IPS-18a (cell line): ENCODE data around the gene DUSP28.

Experiments used
- H3K27ac ChIP-seq: one replicate; pipeline ENCODE4 v1.5.1; 2013; ENCODE audit warnings: low read length
- H3K27me3 ChIP-seq: one replicate; pipeline ENCODE4 v1.6.1; 2013; ENCODE audit warnings: mild to moderate bottlenecking, low read length; ENCODE audit not compliant: control insufficient read depth, insufficient read depth
- H3K36me3 ChIP-seq: one replicate; pipeline ENCODE4 v1.6.1; 2013; ENCODE audit warnings: low read depth, low read length; ENCODE audit not compliant: control insufficient read depth
- H3K4me1 ChIP-seq: one replicate; pipeline ENCODE4 v1.6.1; 2013; ENCODE audit warnings: low read depth, low read length; ENCODE audit not compliant: control insufficient read depth
- H3K4me3 ChIP-seq: one replicate; pipeline ENCODE4 v1.5.1; 2013; ENCODE audit warnings: low read length
- H3K9ac ChIP-seq: one replicate; pipeline ENCODE4 v1.6.1; 2013; ENCODE audit warnings: mild to moderate bottlenecking, low read length, moderate library complexity
- H3K9me3 ChIP-seq: one replicate; pipeline ENCODE4 v1.6.1; 2013; ENCODE audit warnings: low read depth, low read length; ENCODE audit not compliant: control insufficient read depth

DUSP28 gene

GRCh38 chr2:240601831-240602160, 41.6 kb downstream of the DUSP28 start:
- no peak overlapping the region for H3K9ac ChIP-seq
- no peaks in the 10 kb centered on the region for H3K27me3 ChIP-seq
- H3K9me3 ChIP-seq: no peaks in the 10 kb centered on the region
- no peaks in the 10 kb centered on the region for H3K4me1 ChIP-seq
- peaks cover 4% of the 10 kb centered on the region for H3K36me3 ChIP-seq
- no peak overlapping the region for H3K27ac ChIP-seq
- H3K4me3 ChIP-seq: no peak overlapping the region

DNA sequence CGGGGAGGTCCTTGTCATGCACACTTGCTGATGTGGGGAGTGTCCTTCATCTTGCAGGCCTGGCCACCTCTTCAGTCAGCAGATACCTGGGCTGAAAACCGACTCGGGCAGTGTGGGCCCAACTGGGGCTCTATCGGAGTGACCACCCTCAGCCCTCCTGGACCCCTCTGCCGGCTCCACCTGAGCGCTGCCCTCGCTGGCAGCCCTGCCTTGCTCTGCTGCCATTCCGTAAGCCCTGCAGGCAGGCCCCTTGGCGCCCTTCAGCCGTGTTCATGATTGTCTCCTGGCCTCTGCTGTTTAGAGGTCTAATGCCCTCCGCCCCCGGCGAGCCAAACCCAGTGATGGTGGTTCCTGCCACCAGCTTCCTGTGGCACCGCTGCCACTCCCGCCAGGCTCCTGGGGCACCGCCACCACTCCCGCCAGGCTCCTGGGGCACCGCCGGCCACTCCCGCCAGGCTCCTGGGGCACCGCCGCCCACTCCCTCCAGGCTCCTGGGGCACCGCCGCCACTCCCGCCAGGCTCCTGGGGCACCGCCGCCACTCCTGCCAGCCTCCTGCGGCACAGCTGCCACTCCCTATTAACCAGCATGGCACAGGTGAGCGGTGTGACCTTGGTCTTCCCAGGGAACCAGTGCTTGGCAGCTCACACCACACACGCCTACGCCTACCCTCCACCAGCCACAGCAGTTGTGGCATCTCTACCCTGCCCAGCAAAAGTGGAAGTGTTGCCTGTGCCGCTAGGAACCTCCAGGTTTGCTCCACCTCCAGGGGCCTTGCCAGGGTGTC, 42.3 kb downstream of the DUSP28 start:
- Histone ChIP-seq H3K4me1 (no peaks in the 10 kb centered on the region), H3K9me3 (no peaks in the 10 kb centered on the region), H3K36me3 (peaks cover 4% of the 10 kb centered on the region), H3K27me3 (no peaks in the 10 kb centered on the region), H3K27ac (no peak overlapping the region), H3K9ac (no peak overlapping the region), H3K4me3 (no peak overlapping the region)

DNA sequence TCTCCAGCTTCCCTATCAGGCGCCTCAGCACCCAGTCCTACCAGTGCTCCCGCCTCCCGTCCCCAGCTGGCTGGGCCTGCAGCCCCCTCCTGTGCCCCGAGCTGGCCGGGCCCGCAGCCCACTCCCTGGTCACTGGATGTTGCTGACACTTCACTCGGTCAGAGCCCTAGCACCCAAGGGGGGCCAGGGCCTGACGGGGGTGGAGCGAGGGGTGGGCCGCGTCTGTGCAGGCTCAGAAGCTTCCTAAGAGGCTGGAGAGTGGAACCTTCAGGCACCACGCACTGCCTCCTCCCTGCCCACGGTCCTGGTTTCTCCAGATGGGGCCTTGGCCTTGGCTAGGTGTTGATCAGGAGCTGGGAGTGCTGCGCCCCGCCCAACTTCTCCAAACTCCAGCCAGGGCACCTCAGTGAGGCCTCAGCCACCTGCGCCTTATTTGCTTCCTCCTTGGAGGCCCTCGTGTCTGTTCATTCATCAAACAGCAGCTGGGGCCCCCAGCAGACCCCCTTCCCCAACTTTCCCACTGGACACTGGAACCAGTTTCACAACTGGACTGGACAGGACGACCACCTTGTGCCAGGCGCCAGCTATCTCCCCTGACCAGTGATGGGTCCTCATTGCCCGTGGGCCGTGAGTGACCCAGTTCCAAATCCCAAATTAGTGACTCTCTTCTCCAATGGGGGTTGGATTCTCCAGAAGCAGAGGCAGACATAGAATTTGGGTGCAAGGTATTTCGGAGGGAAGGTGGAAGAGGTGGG, 43.1 kb downstream of the DUSP28 start:
- H3K36me3 ChIP-seq: no peaks in the 10 kb centered on the region
- H3K9me3 ChIP-seq: no peaks in the 10 kb centered on the region
- H3K9ac ChIP-seq: no peak overlapping the region
- H3K27me3 ChIP-seq: no peaks in the 10 kb centered on the region
- no peak overlapping the region for H3K27ac ChIP-seq
- no peaks in the 10 kb centered on the region for H3K4me1 ChIP-seq
- no peak overlapping the region for H3K4me3 ChIP-seq

DNA sequence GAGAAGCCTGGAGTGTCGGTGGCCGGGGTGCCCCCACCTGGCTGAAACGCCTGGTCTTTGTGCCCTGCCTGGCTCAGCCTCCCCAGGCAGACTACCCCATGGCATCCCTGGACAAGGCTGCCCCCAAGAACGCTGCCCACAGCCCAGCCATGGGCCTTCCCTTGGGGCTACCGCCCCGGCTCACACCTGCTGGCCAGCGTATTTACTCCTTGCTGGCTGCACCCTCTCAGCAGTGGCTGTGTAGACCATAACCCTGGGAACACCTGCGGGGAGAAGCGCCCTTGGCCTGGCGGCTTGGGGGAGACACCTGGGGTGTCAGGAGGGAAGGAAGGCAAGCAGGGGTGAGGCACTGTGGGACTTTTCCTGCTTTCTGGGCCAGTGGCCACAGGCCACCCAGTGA, 43.7 kb downstream of the DUSP28 start:
- H3K36me3 ChIP-seq: no peaks in the 10 kb centered on the region
- no peak overlapping the region for H3K27ac ChIP-seq
- H3K4me1 ChIP-seq: no peaks in the 10 kb centered on the region
- no peak overlapping the region for H3K4me3 ChIP-seq
- no peaks in the 10 kb centered on the region for H3K9me3 ChIP-seq
- no peak overlapping the region for H3K9ac ChIP-seq
- no peaks in the 10 kb centered on the region for H3K27me3 ChIP-seq

- H3K36me3 ChIP-seq: no peaks in the 10 kb centered on the region
- H3K27me3 ChIP-seq: no peaks in the 10 kb centered on the region
- H3K4me1 ChIP-seq: no peaks in the 10 kb centered on the region
- no peak overlapping the region for H3K9ac ChIP-seq
- H3K27ac ChIP-seq: no peak overlapping the region
- no peaks in the 10 kb centered on the region for H3K9me3 ChIP-seq
- no peak overlapping the region for H3K4me3 ChIP-seq
These were observed 44.3 kb downstream of the DUSP28 start for GRCh38 chr2:240604291-240604938.

GRCh38 chr2:240604939-240605716, 45.0 kb downstream of the DUSP28 start:
- Histone ChIP-seq H3K4me1 (no peaks in the 10 kb centered on the region), H3K27ac (no peak overlapping the region), H3K36me3 (no peaks in the 10 kb centered on the region), H3K9me3 (no peaks in the 10 kb centered on the region), H3K9ac (no peak overlapping the region), H3K4me3 (no peak overlapping the region), H3K27me3 (no peaks in the 10 kb centered on the region)

DNA sequence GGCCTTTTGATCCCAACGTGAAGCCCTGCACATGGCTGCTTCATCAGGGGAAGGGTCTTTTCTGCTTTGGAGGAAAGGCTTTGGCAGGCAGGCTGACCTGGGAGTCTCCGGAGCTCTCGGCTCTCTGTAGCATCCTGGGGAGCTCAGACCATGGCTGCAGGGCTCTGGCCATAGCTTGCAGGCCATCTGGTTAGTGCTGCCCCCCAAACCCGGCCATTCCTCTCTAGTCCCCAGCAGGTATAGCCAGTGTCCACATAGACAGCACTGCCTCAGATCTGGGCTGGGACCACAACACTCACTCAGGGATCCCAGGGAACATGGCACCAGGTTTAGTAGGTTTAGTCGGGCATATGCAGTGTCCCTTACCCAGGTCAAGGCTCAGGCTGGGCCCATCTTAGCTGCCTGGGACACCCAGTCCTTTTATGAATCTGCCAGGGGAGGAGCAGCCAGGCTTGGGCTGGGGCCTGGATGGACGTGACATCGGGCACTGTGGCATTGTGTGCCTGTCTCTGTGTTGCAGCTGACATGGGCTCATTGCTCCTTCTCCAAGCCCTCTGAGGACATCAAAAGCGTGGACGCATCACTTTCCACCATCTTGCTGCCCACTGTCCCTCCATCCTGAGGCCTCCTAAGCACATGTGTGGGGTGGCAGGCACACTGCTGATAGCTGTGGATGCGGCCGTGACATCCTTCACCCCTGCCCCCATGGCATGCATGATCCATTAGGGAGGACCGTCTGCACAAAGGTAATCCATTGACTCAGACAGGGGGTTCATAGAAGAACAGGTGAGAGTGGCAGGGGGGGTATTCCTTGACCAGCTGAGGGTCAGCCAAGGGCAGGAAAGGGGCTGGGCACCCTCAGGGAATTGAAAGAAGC, 45.9 kb downstream of the DUSP28 start:
- Histone ChIP-seq H3K27me3 (no peaks in the 10 kb centered on the region), H3K9ac (no peak overlapping the region), H3K36me3 (no peaks in the 10 kb centered on the region), H3K27ac (no peak overlapping the region), H3K4me1 (no peaks in the 10 kb centered on the region), H3K9me3 (no peaks in the 10 kb centered on the region), H3K4me3 (no peak overlapping the region)

DNA sequence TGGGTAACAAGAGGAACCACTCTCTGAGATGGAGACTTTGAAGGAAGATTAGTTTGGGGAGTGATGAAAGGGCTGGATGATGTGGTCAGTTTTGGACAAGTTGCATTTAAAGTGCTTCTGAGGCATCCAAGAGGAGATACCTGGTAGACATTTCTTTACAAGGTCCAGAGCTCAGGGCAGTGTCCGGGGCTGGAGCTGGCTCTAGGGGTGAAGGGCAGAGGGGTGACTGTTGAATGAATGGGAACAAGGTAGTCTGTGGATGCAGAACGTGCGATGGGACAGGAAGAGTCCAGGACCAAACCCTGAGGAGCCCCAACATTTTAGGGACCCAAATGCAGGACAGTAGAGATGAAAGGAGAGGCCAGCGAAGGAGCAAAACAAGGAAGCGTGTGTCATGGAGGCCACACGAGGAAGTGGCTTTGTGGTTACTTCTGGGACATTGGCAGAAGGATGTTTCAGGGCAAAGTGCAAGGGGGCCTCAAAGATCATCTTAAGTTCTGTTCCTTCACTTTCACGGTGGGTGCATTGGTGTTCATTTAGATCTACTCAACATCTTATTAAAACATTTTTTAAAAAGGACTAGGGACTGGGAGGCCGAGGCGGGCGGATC, 51.5 kb downstream of the DUSP28 start:
- Histone ChIP-seq H3K36me3 (no peaks in the 10 kb centered on the region), H3K4me1 (no peaks in the 10 kb centered on the region), H3K9me3 (peaks cover 17% of the 10 kb centered on the region), H3K27me3 (no peaks in the 10 kb centered on the region), H3K27ac (no peak overlapping the region), H3K9ac (no peak overlapping the region), H3K4me3 (no peak overlapping the region)
